Placental epithelial cell (primary cell): Measurements from ENCODE around the gene GPR37. TPM values are rescaled to one million over a fixed set of nuclear protein-coding genes. Genes with fewer than 3 reads are reported as not detected.

ENCODE experiments used
- total RNA-seq: library from RNA; depleted of rRNA; stranded (reverse); fragments of >200 nt; gene quantifications from 2 replicates; pipeline ENCODE4 v1.2.3, GENCODE V29; 2012

Gene GPR37, protein sequence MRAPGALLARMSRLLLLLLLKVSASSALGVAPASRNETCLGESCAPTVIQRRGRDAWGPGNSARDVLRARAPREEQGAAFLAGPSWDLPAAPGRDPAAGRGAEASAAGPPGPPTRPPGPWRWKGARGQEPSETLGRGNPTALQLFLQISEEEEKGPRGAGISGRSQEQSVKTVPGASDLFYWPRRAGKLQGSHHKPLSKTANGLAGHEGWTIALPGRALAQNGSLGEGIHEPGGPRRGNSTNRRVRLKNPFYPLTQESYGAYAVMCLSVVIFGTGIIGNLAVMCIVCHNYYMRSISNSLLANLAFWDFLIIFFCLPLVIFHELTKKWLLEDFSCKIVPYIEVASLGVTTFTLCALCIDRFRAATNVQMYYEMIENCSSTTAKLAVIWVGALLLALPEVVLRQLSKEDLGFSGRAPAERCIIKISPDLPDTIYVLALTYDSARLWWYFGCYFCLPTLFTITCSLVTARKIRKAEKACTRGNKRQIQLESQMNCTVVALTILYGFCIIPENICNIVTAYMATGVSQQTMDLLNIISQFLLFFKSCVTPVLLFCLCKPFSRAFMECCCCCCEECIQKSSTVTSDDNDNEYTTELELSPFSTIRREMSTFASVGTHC
- total RNA-seq, result 2.0 and 8.8 TPM in 2 replicates

GRCh38 chr7:124765401-124766352 is at the start of gene GPR37:
Gene GPR37, minus strand, starts transcription at chr7:124765792. Its CDS starts 816 bp downstream, at chr7:124764976.

Other genes starting within 250 kb of the GPR37 start
- gene POT1, start 164.0 kb upstream of the GPR37 start, total RNA-seq, result 32.5 and 35.3 TPM in 2 replicates